Panc1 (cell line): ENCODE data around the gene MAP7.

Experiments
- CTCF ChIP-seq: fragments of 450-650 bp; IDR thresholded peaks from 2 replicates; pipeline ENCODE4 v1.5.1; 2017; ENCODE audit warnings: mild to moderate bottlenecking
- POLR2AphosphoS5 ChIP-seq: IDR thresholded peaks from 2 replicates; pipeline ENCODE4 v1.6.1; 2012; ENCODE audit warnings: mild to moderate bottlenecking, low read depth, low read length, moderate library complexity
- REST ChIP-seq, 2 experiments: IDR thresholded peaks; 2 replicates each; pipeline ENCODE4 v1.6.1; 2011 to 2012; ENCODE audit warnings: low read depth in 2 of 2, control low read depth in 1 of 2, low read length in 1 of 2, mild to moderate bottlenecking in 1 of 2, moderate library complexity in 1 of 2; ENCODE audit not compliant: insufficient read depth in 1 of 2
- TCF7L2 ChIP-seq: IDR thresholded peaks from 2 replicates; pipeline ENCODE4 v1.6.1; 2011; ENCODE audit warnings: mild to moderate bottlenecking, low read depth, low read length, inconsistent platforms

- TF ChIP-seq CTCF (no peak), REST (IDR thresholded peaks at IDR 0.05; ENCODE audit: insufficient read depth in 1 of 2, low read depth in 2 of 2, low read length in 1 of 2) (no peak), TCF7L2 (no peak), POLR2AphosphoS5 (no peak)
Observed at GRCh38 chr6:136548582-136549299, 1.5 kb downstream of the MAP7 start.
